ENCODE data around the gene RAB30.

Gene RAB30

DNA sequence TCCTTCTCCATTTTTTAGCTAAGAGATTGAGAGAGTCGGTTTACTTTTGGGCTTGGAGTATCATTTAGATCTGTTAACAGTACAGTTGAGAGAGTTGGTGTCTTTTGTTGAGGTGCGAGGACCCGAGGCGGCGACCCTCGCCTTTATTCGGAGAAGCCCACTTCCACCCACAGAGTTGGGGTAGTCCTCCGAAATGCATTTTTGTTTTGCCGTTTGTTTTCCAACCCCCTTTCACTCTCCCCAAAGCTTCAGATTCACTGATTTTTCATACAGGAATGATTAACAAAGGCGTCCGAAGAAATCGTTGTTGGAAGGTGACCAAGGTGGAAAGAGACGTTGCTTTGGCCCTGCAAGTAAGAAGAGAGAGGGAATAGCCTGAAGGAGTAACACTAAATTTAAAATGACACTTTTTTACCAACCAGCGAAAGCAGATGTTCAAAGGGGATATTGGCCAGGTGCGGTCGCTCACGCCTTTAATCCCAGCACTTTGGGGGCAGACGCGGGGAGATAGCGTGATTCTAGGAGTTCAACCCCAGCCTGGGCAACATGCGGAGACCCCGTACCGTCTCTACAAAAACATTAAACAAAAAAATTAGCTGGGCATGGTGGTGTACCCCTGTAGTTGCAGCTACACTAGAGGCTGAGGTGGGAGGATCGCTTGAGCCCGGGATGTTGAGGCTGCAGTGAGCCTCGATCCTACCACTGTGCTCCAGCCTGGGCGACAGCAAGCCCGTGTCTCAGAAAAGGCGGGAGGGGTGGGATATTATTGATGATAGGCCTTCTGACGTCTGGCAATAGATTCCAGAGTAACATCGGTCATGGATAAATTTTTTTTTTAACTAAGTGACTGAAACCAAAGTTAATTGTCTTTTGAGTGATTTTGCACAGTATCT lies 899 bp upstream of the RAB30 start:
- H3K27ac ChIP-seq (ENCODE audit: low read depth, low read length) = peak overlapping the region; percentile 99
- peak overlapping the region; percentile 92 to 99 (median 98) for H3K4me3 ChIP-seq (ENCODE audit: low read depth in 1 of 5, low read length in 5 of 5)
- no peaks in the 10 kb centered on the region for H3K27me3 ChIP-seq (ENCODE audit: control insufficient read depth in 5 of 5, insufficient read depth in 4 of 5, low read length in 5 of 5)
- H3K4me1 ChIP-seq (ENCODE audit: control insufficient read depth in 5 of 5, insufficient read depth in 5 of 5, low read length in 5 of 5) = peaks cover 0 to 52% (median 44%) of the 10 kb centered on the region in 5 donors
- H3K9me3 ChIP-seq (ENCODE audit: control insufficient read depth in 5 of 5, low read length in 5 of 5) = no peaks in the 10 kb centered on the region
- H3K9ac ChIP-seq (ENCODE audit: low read length in 5 of 5) = peak overlapping the region; percentile 96 to 100 (median 99)
- H3K36me3 ChIP-seq (ENCODE audit: control insufficient read depth in 5 of 5, insufficient read depth in 5 of 5, low read length in 5 of 5) = peaks cover 0 to 12% (median 7%) of the 10 kb centered on the region in 5 donors

- Histone ChIP-seq H3K4me1 (ENCODE audit: control insufficient read depth in 5 of 5, insufficient read depth in 5 of 5, low read length in 5 of 5) (peaks cover 0 to 55% (median 44%) of the 10 kb centered on the region in 5 donors), H3K36me3 (ENCODE audit: control insufficient read depth in 5 of 5, insufficient read depth in 5 of 5, low read length in 5 of 5) (peaks cover 0 to 8% (median 3%) of the 10 kb centered on the region in 5 donors), H3K9ac (ENCODE audit: low read length in 5 of 5) (peak overlapping the region; percentile 76 to 100 (median 83)), H3K27me3 (ENCODE audit: control insufficient read depth in 5 of 5, insufficient read depth in 4 of 5, low read length in 5 of 5) (no peaks in the 10 kb centered on the region), H3K9me3 (ENCODE audit: control insufficient read depth in 5 of 5, low read length in 5 of 5) (no peaks in the 10 kb centered on the region), H3K27ac (ENCODE audit: low read depth, low read length) (peak overlapping the region; percentile 99), H3K4me3 (ENCODE audit: low read depth in 1 of 5, low read length in 5 of 5) (peak overlapping the region; percentile 60 to 99 (median 98))
Measured at GRCh38 chr11:83070731-83071566, 748 bp downstream of the RAB30 start.

- Histone ChIP-seq H3K27ac (ENCODE audit: low read depth, low read length) (peak overlapping the region; percentile 99), H3K36me3 (ENCODE audit: control insufficient read depth in 5 of 5, insufficient read depth in 5 of 5, low read length in 5 of 5) (peaks cover 0 to 8% (median 2%) of the 10 kb centered on the region in 5 donors), H3K27me3 (ENCODE audit: control insufficient read depth in 5 of 5, insufficient read depth in 4 of 5, low read length in 5 of 5) (no peaks in the 10 kb centered on the region), H3K9ac (ENCODE audit: low read length in 5 of 5) (peak overlapping the region; percentile 76 to 100 (median 83)), H3K4me1 (ENCODE audit: control insufficient read depth in 5 of 5, insufficient read depth in 5 of 5, low read length in 5 of 5) (peaks cover 0 to 55% (median 48%) of the 10 kb centered on the region in 5 donors), H3K9me3 (ENCODE audit: control insufficient read depth in 5 of 5, low read length in 5 of 5) (no peaks in the 10 kb centered on the region), H3K4me3 (ENCODE audit: low read depth in 1 of 5, low read length in 5 of 5) (peak overlapping the region; percentile 60 to 99 (median 98))
Measured at GRCh38 chr11:83070044-83070701, 1.5 kb downstream of the RAB30 start.

DNA sequence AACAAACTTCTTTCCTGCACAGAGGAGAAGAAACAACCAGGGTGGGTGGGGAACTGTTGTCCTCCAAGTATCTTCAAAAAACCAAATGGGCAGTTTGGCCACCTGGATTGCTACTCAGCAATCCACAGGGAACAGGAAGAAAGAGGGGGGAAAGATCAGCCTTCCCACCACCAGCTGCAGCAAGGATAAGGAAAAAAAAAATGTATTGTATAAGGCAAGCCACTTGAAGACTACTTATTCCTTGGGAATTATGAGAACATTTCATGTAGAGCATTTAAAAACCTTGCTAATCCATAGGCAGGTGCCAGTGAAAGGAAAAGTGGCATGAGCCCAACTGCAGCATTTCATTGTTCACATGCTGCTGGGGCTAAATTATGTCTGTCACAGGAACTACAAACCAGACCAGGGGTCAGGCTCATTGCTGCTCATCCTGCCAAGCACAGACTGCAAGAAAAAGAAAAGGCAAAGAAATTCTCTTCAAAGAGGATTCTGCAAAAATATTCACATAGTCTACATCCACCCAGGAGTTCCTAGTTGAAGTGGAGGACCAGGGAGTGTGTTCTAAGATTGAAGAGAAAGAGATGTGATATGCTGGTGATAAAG lies 2.2 kb downstream of the RAB30 start:
- H3K4me1 ChIP-seq (ENCODE audit: control insufficient read depth in 5 of 5, insufficient read depth in 5 of 5, low read length in 5 of 5) = peaks cover 0 to 52% (median 48%) of the 10 kb centered on the region in 5 donors
- peak overlapping the region in 4 of 5 donors; percentile 92 to 99 (median 98) for H3K4me3 ChIP-seq (ENCODE audit: low read depth in 1 of 5, low read length in 5 of 5)
- H3K9me3 ChIP-seq (ENCODE audit: control insufficient read depth in 5 of 5, low read length in 5 of 5) = no peaks in the 10 kb centered on the region
- no peaks in the 10 kb centered on the region for H3K27me3 ChIP-seq (ENCODE audit: control insufficient read depth in 5 of 5, insufficient read depth in 4 of 5, low read length in 5 of 5)
- peak overlapping the region; percentile 99 for H3K27ac ChIP-seq (ENCODE audit: low read depth, low read length)
- peaks cover 0 to 3% (median 0%) of the 10 kb centered on the region in 5 donors for H3K36me3 ChIP-seq (ENCODE audit: control insufficient read depth in 5 of 5, insufficient read depth in 5 of 5, low read length in 5 of 5)
- peak overlapping the region in 1 of 5 donors; percentile 11 for H3K9ac ChIP-seq (ENCODE audit: low read length in 5 of 5)

- Histone ChIP-seq H3K4me1 (ENCODE audit: control insufficient read depth in 5 of 5, insufficient read depth in 5 of 5, low read length in 5 of 5) (peaks cover 0 to 53% (median 49%) of the 10 kb centered on the region in 5 donors), H3K36me3 (ENCODE audit: control insufficient read depth in 5 of 5, insufficient read depth in 5 of 5, low read length in 5 of 5) (no peaks in the 10 kb centered on the region), H3K9ac (ENCODE audit: low read length in 5 of 5) (no peak overlapping the region), H3K27ac (ENCODE audit: low read depth, low read length) (peak overlapping the region; percentile 99), H3K4me3 (ENCODE audit: low read depth in 1 of 5, low read length in 5 of 5) (no peak overlapping the region), H3K27me3 (ENCODE audit: control insufficient read depth in 5 of 5, insufficient read depth in 4 of 5, low read length in 5 of 5) (no peaks in the 10 kb centered on the region), H3K9me3 (ENCODE audit: control insufficient read depth in 5 of 5, low read length in 5 of 5) (no peaks in the 10 kb centered on the region)
Measured at GRCh38 chr11:83068568-83068967, 3.1 kb downstream of the RAB30 start.

DNA sequence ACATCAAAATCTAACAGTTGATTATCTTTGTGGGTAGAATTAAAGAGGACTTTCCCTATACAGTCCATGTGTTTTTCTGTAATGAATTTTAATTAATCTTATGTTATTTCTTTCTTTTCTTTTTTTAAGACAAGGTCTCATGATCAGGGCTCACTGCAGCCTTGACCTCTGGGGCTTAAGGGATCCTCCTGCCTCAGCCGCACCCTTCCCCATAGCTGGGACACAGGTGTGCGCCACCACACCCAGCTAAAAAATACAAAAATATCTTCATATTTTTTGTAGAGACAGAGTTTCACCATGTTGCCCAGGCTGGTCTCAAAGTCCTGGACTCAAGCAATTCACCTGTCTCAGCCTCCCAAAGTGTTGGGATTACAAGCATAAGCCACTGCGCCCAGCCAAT lies 7.7 kb downstream of the RAB30 start:
- no peaks in the 10 kb centered on the region for H3K9me3 ChIP-seq (ENCODE audit: control insufficient read depth in 5 of 5, low read length in 5 of 5)
- no peaks in the 10 kb centered on the region for H3K27me3 ChIP-seq (ENCODE audit: control insufficient read depth in 5 of 5, insufficient read depth in 4 of 5, low read length in 5 of 5)
- H3K4me1 ChIP-seq (ENCODE audit: control insufficient read depth in 5 of 5, insufficient read depth in 5 of 5, low read length in 5 of 5) = peaks cover 0 to 31% (median 24%) of the 10 kb centered on the region in 5 donors
- no peak overlapping the region for H3K4me3 ChIP-seq (ENCODE audit: low read depth in 1 of 5, low read length in 5 of 5)
- no peaks in the 10 kb centered on the region for H3K36me3 ChIP-seq (ENCODE audit: control insufficient read depth in 5 of 5, insufficient read depth in 5 of 5, low read length in 5 of 5)
- no peak overlapping the region for H3K27ac ChIP-seq (ENCODE audit: low read depth, low read length)
- no peak overlapping the region for H3K9ac ChIP-seq (ENCODE audit: low read length in 5 of 5)

DNA sequence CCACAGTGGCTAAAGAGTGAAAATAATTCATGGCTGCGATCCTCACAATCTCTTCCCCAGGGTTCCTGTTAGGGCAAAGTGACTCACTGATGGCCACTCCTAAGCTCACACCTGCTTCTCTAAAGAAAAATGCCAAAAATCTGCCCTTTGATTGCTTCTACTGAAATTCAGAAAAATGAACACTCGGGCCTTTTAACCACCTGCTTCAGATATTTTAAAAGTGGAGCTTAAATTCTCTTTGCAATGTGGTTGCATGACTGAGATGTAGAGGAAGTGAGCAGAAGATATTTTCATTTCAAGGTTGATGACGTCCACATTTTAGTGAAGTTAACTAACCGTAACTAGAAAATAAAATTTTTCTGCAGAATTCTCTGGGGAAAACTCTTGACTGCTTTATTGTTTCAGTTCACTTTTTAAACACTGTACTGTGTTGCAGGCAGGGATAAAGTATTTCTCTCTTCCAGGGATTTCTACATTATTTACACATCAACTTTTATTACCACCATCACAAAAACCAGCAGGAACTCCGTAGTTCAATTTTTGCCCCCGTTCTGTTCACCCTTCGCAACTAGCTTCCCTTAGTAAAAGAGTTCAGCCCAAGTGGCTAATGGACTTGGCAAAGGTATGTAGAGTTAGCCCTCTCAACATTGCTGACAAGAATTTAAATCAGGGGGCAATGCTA lies 8.5 kb downstream of the RAB30 start:
- H3K9me3 ChIP-seq (ENCODE audit: control insufficient read depth in 5 of 5, low read length in 5 of 5) = no peaks in the 10 kb centered on the region
- H3K27me3 ChIP-seq (ENCODE audit: control insufficient read depth in 5 of 5, insufficient read depth in 4 of 5, low read length in 5 of 5) = no peaks in the 10 kb centered on the region
- no peaks in the 10 kb centered on the region for H3K36me3 ChIP-seq (ENCODE audit: control insufficient read depth in 5 of 5, insufficient read depth in 5 of 5, low read length in 5 of 5)
- peaks cover 0 to 23% (median 16%) of the 10 kb centered on the region in 5 donors for H3K4me1 ChIP-seq (ENCODE audit: control insufficient read depth in 5 of 5, insufficient read depth in 5 of 5, low read length in 5 of 5)
- no peak overlapping the region for H3K27ac ChIP-seq (ENCODE audit: low read depth, low read length)
- H3K9ac ChIP-seq (ENCODE audit: low read length in 5 of 5) = peak overlapping the region in 2 of 5 donors; percentile 32 to 43
- H3K4me3 ChIP-seq (ENCODE audit: low read depth in 1 of 5, low read length in 5 of 5) = peak overlapping the region in 4 of 5 donors; percentile 1 to 37 (median 34)

- Histone ChIP-seq H3K9me3 (ENCODE audit: control insufficient read depth in 5 of 5, low read length in 5 of 5) (no peaks in the 10 kb centered on the region), H3K4me1 (ENCODE audit: control insufficient read depth in 5 of 5, insufficient read depth in 5 of 5, low read length in 5 of 5) (peaks cover 0 to 25% (median 15%) of the 10 kb centered on the region in 5 donors), H3K4me3 (ENCODE audit: low read depth in 1 of 5, low read length in 5 of 5) (no peak overlapping the region), H3K27ac (ENCODE audit: low read depth, low read length) (no peak overlapping the region), H3K9ac (ENCODE audit: low read length in 5 of 5) (no peak overlapping the region), H3K27me3 (ENCODE audit: control insufficient read depth in 5 of 5, insufficient read depth in 4 of 5, low read length in 5 of 5) (no peaks in the 10 kb centered on the region), H3K36me3 (ENCODE audit: control insufficient read depth in 5 of 5, insufficient read depth in 5 of 5, low read length in 5 of 5) (no peaks in the 10 kb centered on the region)
Measured at GRCh38 chr11:83061883-83062282, 9.8 kb downstream of the RAB30 start.

DNA sequence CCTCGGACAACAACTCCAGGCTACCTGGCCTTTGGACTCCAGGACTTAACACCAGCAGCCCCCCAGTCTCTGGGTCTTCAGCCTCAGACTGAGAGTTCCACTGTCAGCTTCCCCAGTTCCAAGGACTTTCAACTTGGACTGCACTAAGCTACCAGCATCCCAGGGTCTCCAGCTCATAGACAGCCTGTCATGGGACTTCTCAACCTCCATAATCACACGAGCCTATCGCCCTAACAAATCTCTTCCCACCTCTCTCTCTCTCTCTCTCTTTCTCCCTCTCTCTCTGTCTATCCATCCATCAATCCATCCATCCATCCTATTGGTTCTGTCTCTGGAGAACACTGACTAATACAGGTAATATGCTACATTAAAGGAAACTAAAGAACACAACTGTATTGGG lies 10.7 kb downstream of the RAB30 start:
- peaks cover 0 to 33% (median 21%) of the 10 kb centered on the region in 5 donors for H3K4me1 ChIP-seq (ENCODE audit: control insufficient read depth in 5 of 5, insufficient read depth in 5 of 5, low read length in 5 of 5)

More for the DNA sequence above, 10.7 kb downstream of the RAB30 start:
- Histone ChIP-seq H3K9me3 (ENCODE audit: control insufficient read depth in 5 of 5, low read length in 5 of 5) (no peaks in the 10 kb centered on the region), H3K4me3 (ENCODE audit: low read depth in 1 of 5, low read length in 5 of 5) (no peak overlapping the region), H3K9ac (ENCODE audit: low read length in 5 of 5) (no peak overlapping the region), H3K27ac (ENCODE audit: low read depth, low read length) (no peak overlapping the region), H3K27me3 (ENCODE audit: control insufficient read depth in 5 of 5, insufficient read depth in 4 of 5, low read length in 5 of 5) (no peaks in the 10 kb centered on the region), H3K36me3 (ENCODE audit: control insufficient read depth in 5 of 5, insufficient read depth in 5 of 5, low read length in 5 of 5) (no peaks in the 10 kb centered on the region)
